NCI-H2227 treated with DMSO at 0.1 percent for 48 hours (cell line): Measurements from ENCODE around the gene SMAGP.

ENCODE experiments used
- DNase-seq: peaks from one replicate; lab custom pipeline; 2025; lab: John Stamatoyannopoulos, UW

Gene SMAGP

GRCh38 chr12:51196547-51196946 lies 73.7 kb downstream of the SMAGP start:
- DNase-seq, result no peak

GRCh38 chr12:51195841-51196240 lies 74.4 kb downstream of the SMAGP start:
- no peak for DNase-seq
